GM19351 (cell line): ENCODE results near the gene NABP1.

Experiments
- ATAC-seq: cut with Tn5 transposase; IDR thresholded peaks from one replicate; pipeline ENCODE4 v1.9.1; 2021; ENCODE audit warnings: mild to moderate bottlenecking, moderate library complexity; ENCODE audit not compliant: unreplicated experiment

The NABP1 gene

DNA sequence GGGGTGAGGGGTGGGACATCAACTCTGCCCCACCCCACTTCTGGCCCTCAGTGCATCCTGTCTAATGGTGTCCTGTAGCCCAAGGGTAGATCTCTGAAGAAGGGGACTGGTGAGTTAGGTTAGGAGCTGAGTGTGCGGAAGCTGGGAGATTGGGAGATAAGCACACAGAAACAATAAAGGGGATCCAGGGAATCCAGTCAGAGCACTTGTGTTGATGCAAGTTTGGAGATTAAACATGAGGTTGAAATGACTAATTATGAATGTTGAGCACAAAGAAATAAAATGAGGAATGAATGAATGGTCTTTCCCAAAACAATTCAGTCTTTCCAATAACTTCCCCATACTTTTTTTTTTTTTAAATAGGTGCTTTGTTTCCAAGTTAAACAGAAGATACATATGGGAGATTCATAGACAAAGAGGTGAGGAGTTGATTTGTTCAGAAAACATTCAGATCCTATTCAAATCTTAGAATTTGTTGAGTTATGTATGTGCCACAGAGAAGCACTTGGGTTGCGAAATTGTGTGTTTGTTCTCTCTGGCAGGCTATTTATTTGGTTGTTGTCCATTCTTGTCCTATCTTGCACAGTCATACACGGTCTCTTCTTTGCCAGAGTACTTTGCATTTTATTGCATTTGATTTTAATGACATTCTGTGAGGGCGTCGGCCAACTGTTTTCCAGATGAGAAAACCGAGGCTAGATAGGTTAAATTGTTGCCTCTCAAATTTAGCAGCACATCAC, 31.6 kb upstream of the NABP1 start:
- ATAC-seq = no peak

DNA sequence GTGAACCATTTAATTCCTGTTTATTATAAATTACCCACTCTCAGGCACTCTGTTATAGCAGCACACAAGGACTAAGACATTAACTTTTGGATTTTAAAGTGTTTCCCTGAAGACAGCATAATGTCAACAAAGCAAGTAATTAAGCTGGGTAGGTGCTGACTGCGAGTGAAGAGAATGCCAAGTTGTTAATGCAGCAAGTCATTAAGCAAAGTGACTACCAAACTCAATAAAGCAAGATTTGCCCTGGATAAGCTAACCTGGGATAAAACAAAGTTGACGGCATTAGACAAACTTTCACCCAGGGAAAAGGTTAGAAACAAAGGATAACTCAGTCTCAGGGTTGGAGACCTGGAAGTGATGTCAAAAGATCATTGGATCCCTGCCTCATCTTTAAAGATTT, 28.4 kb upstream of the NABP1 start:
- no peak for ATAC-seq

DNA sequence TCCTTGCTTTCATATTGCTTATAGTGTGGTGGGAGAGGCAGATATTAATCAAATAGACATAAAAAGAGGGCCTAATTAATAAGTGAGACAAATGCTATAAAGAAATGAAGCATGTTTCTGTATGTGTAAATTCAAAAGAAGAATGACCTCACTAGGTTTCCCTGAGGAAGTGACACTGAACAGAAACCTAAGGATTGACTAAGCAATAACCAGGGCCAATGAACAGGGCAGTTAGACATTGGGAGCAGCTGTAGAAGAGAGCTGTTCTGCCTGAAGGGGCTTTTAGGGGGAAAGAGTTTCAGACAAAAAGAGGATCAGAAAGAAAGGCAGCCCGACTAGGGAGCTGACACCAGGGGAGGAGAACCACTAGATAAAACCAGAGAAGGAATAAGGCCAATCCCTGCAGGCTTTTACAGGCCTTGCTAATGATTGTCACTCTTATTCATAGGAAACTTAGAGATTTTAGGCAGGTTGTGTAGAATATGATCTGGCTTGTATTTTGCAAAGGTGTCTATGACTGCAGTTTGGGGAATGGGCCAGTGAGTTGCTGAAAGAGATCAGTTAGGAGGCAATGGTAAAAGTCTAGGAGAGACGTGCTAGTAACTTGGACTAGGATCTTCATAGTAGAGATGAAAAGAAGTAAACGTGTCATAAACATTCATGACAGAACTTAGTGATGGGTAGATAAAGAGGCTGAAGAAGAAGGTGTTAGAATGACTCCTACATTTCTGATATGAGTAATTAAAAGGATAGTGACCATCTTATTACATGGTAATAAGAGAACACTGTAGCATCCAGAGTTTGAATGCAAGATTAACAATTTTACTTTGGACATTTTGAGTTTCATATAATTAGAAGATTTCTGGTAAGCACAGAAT, 26.8 kb upstream of the NABP1 start:
- peak; percentile 95 for ATAC-seq

DNA sequence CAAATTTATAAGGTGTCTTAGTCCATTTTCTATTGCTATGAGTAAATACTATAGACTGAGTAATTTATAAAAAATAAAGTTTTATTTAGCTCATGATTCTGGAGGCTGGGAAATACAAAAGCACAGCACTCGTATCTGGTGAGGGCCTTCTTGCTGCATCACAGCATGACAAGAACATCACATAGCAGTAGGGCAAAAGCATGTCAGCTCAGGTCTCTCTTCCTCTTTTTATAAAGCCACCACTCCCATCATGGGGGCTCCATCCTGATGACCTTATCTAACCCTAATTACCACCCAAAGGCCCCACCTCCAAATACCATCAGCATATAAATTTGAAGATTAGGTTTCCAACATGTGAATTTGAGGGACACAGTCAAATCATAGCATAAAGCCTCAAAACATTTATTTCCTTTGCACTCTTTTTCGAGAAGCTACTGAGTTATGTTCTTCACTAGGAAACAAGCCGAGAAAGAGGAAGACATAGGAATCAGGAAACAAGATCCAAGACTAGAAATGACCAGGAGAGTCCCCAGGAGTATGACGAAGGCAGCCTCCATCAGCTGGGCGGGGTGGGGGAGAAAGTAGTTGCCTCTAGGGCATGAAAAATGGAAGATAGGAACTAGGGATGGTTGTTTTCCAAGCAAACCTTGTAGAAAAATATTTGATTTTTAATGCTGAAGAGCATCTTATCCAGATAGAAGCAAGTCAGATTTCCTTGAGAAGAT, 24.1 kb upstream of the NABP1 start:
- no peak for ATAC-seq

DNA sequence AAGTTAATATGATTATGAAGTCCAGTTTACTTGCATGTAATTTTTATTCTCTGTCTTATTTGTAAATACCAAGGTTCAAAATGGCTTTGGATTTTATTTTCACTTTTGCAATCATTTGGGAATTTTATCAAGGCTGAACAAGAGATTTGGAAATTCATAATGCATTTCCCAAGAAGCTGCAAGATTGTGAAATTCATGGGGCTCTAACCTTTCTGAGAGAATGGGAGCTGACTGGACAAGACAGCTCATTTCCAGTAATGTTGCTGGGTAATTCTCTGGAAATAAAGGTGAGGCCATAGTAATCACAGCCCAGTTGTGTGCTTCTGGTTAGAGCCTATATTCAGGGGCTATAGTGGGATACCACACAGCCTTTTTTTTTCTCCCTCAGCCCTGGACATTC, 21.5 kb upstream of the NABP1 start:
- ATAC-seq = no peak

DNA sequence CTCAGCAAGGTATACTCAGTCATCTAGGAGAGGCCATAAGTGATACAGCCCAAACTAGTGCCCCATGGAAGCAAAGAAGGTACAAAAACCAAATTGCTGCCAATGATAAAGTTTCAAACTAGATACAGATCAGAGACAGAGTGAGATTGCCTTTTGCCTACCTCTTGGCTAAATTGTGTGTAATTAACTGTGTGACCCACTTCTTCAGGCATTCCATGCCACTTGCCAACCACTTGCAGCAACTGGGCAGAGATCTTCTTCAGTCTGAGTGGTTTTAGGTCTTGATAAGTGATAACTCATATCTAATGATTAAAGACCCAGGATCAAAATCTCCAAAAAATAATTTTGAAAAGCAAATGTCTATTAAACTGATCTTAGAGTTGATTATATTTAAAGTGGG, 21.1 kb upstream of the NABP1 start:
- ATAC-seq = no peak

DNA sequence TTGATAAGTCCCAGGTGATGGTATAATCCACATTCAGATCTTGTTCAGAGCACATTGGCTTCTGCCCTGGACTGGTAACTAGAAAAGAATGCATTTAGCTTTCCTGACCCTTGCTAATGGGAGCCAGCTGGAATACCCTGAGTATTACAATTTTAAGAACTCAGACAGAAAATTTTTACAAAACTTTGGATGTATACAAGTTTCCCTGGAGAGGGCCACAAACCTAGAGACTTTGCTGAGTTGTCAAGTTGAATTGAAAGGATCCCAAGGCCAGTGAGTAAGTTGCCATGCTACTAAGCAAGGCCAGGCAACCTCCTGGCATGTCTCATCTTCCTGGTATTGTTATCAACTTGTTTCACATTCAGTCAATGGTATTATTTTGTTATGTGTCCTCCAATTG, 20.0 kb upstream of the NABP1 start:
- no peak for ATAC-seq

DNA sequence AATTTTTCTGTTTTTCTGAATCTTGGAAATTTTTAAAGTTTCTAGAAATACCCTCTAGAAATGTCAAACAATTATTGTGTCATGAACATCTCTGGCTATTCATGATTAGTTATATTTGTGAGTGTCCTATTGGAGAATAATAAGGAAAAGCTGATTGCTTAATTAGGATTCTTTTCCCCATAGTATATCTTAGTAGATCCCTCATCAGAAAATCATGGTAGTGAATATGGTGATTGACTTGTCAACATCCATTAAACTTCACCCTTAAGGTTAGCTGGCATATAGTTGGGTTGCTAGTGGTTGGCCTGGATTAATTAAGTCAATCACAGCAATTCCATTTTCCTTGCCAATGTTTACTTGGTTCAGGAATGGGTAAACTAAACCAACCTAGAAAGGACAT, 18.7 kb upstream of the NABP1 start:
- no peak for ATAC-seq

DNA sequence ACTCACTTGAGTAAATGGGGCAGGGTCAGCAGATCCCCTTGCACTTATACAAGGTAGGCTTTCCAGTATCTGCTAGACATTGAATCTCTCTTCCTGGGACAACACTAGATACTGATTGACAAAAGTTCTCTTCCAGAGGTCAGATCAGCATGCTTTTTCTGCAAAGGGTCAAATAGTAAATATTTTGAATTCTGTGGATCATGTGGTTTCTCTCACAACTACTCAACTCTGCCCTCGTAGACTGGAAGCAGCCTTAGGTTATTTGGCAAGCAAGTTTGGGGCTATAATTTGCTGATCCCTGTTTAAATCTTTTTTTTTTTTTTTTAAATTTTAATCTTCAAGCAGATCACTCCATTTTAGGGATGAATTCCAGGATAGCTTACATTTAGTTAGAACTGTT, 17.4 kb upstream of the NABP1 start:
- ATAC-seq = no peak

DNA sequence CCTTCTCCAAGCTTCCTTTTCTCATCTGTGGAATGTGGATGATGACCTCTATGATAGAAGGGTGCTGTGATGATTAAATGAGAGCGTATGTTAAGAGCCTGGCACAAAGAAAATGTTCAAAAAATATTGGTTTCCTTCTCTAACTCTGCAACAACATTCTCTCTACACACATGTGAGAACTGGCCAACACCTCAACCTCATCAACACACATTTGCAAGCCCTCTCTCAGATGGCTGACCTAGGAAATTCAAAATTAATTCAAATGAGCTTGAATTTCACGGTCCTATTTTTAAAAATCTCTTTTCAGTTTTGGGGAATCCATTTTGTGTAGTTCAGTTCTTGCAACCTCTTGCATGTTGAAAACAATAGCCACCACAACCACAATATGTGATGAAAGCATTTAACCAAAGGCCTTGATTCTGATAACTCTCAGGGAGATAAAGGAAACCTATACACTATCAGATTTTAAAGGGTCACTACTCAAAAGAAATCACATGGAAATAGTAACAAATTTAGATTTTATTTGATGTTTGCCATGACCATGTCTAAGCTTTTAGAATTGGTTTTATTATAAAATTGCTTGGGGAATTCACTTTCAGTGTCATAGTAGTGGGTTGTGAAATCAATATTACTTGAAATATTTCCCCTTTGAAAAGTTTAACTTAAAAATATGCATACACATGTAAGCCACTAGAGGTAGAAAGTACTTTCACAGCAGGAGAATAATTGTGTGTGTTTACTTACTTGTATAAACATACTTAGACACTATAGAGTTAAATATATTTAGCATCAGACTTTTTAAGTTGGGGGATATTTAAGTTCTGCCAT, 16.6 kb upstream of the NABP1 start:
- no peak for ATAC-seq

DNA sequence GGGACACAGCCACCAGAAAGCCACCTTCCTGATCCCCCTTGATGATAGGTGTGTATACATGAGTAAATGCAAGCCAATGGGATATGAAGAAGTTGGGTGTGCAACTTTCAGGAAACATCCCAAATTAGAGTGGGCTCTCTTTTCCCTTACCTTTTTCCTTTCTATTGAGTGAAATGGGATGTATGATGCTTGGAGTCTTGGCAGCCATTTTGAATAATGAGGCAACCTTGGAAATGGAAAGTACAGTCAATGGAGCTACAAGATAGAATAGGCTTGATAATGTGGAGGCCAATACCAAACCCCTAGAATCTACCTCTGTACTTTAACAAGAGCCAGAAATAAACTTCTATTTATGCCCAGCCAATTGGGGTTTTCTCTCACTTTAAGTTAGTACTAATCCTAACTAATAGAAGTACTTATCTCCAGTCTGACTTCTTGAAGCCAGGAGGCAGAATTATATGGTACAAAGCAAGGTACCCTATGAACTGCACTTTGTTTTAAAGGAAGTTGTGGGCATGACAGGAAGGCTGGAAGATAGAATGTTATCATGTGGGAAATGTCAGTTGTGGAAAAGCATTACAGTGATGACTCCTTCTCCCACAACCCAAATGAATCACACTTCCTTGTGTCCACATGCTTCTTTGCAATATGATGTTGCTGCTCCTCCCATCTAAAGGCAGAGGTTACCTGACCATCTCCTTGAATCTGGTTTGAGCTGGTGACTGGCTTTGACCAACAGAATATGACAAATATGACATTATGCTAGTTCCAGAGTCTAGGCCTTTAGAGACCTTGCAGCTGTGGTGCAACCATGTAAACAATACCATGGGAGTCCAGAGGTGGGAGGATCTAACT, 12.9 kb upstream of the NABP1 start:
- no peak for ATAC-seq

DNA sequence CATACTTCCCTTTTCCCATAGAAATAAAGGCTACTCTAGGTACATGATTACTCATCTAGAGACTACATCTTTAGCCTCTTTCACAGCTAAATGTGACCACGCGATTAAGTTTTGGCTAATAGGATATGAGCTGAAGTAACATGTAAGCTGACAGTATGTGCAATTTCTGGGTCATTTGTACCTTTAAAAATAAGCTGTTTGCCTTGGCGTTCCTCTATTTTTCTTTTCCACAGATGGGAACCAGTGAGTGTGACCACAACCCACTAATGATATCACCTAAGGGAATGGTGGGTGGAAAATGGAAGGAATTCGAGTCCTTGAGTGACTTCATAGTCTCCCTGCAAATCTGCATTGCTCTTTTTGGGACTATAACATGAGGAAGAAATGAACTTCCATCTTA, 11.7 kb upstream of the NABP1 start:
- no peak for ATAC-seq

DNA sequence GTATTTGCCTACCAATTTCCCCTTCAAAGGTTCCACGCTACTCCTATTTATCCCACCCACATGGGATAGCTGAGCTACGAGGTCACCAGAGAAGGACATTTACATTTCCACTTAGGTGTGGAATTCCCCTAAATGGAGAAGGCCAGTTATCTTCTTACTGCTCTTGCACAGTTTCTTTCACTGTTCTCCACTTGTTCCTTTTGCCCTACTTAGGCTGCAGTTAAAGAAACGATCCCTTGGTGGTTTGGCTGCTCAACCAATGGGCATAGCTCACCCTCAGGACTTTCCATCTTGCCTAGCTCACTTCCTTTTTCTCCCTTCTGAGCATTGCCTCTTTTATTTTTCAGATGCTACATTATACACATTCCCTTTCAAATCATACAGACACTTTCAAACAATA, 11.2 kb upstream of the NABP1 start:
- peak; percentile 71 for ATAC-seq

DNA sequence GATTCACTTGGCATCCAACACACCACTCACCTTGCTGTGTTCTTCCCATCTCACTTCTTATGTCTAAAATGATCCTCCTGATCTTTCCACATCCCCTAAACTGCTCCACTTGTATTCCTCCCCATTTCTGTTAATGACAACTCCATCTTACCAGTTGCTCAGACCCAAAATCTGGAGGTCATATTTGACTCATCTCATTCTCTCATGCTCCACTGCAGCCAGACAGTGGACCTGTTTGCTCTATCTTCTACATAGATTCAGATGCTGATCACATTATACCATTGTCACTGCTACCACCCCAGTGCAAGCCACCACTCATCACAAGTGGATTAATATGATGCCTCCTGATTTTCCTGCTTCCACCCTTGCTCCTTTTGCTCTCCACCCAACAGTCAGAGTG, 7.9 kb upstream of the NABP1 start:
- peak; percentile 64 for ATAC-seq

DNA sequence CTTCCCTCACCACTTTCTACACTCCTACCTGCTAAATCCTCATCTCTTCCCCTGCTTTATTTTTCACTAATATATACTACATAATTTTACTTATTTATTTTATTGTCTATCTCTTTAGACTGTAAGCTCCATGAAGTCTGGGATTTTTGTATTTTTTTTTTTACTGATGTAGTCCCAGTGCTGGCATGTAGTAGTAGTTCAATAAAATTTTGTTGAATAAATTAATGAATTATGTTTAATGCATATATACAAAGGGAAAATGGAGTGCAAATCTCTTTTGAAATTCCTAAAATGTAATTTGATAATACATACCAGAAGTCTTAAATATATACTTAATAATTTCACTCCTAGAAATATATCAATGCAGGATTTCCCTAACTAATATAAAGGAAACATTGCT, 7.1 kb upstream of the NABP1 start:
- ATAC-seq = no peak

DNA sequence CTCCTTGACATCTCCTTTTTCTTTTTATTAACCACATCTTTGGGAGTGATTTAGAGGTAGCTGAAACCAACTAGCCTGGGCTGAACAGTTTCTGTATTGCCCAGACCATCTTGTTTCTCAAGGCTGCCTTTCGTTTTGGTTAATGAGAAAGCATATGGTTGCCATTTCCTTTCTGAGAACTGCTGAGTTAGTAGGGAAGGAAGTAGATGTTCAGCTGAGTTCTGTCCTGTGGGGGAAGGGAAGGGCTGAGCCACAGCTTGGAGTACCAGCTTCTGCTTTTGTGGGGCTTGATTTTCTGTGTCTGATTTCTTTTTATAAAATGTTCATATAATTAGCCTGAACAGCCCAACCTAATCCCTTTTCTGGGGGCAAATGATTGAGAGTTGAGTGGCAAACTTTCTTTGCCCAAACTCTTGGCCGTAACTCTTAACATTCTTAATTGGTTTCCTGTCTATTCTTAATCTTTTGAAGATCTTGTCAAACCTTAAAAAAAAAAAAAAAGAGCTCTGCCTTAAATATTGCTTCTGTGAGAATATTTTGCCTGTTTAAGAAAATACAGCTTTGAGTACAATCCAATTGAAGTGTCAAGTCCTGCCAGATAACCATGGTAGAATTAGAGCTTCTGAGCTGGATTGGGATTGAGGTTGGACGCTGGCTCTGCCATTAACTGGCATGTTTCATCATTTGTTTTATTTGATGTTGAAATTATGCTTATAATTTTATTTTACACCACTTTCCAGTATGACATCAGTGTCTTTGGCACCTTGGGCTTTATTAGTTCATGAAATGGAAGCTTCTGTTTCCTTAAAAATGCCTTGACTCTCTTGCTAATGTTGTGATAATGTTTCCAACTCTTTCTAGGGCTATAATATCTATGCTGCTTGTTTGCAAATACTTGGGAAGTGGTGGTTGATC, 1.9 kb upstream of the NABP1 start:
- peak; percentile 56 for ATAC-seq

DNA sequence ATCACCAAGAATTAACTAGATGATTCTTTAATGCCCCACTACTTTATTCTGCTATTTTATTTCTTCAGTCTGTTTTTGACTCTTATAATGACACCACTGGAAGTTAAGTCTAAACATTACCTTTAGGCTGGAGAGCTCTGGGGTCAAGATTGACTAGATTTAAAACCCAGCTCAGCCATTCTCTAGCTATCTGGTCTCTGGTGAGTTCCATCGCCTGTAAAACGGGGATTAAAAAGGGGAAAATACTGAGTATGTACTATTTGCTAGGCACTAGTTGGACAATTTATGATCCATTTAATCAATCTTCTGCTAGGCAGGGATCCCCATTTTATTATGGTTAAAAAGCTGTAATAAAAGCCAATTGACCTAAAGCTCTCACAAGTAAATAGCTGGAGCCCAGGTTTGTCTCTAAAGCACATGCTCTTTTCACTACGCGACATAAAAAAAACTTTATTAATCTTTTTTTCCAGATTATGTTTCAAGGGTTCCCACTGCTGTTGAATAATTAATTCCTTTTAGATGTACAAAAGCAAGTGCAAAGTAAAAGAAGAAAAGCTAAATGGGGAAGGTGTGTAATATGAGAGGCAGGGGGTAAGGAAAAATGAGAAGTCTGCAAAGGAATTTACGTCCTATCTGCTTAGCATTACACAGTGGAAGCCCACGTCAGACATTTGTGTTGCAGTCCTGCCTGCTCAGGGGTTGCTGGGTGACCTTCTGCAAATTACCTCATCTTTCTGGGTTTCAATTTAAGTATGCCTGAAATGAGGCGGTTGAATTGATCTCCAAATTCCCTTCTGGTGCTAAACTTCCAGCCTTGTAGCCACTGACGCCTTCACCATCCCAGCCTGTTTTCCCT, 918 bp upstream of the NABP1 start:
- ATAC-seq = peak; percentile 31
